GM21717 (cell line): ENCODE data around the gene GRK3.
"Not testable (repeated sequence)": the region's sequence is repeated elsewhere in the genome, so short reads cannot be mapped to it uniquely, and the experiment has no call there.

Experiments used
- ATAC-seq: cut with Tn5 transposase; IDR thresholded peaks from one replicate; pipeline ENCODE4 v1.9.1; 2021; ENCODE audit warnings: mild to moderate bottlenecking, moderate library complexity; ENCODE audit not compliant: unreplicated experiment

The GRK3 gene

GRCh38 chr22:25694196-25694907 lies 129.9 kb downstream of the GRK3 start:
- ATAC-seq, result no peak

GRCh38 chr22:25695146-25695545 lies 130.7 kb downstream of the GRK3 start:
- ATAC-seq, result no peak

- no peak for ATAC-seq
These were observed 132.3 kb downstream of the GRK3 start for GRCh38 chr22:25696763-25697162.

- no peak for ATAC-seq
These were observed 132.7 kb downstream of the GRK3 start for GRCh38 chr22:25697181-25697664.

GRCh38 chr22:25697978-25698377 lies 133.5 kb downstream of the GRK3 start:
- no peak for ATAC-seq

GRCh38 chr22:25698461-25698860 lies 134.0 kb downstream of the GRK3 start:
- no peak for ATAC-seq

- no peak for ATAC-seq
These were observed 134.5 kb downstream of the GRK3 start for GRCh38 chr22:25698978-25699377.

GRCh38 chr22:25701056-25701780 lies 136.7 kb downstream of the GRK3 start:
- ATAC-seq, result no peak

GRCh38 chr22:25702040-25702439 lies 137.6 kb downstream of the GRK3 start:
- ATAC-seq, result no peak

- no peak for ATAC-seq
These were observed 138.2 kb downstream of the GRK3 start for GRCh38 chr22:25702571-25703167.

- ATAC-seq, result no peak
These were observed 140.2 kb downstream of the GRK3 start for GRCh38 chr22:25704701-25705100.

- no peak for ATAC-seq
These were observed 141.7 kb downstream of the GRK3 start for GRCh38 chr22:25706197-25706596.

- not testable (repeated sequence) for ATAC-seq
These were observed 144.0 kb downstream of the GRK3 start for GRCh38 chr22:25708430-25708829.

- no peak for ATAC-seq
These were observed 145.3 kb downstream of the GRK3 start for GRCh38 chr22:25709758-25710157.

GRCh38 chr22:25710501-25710900 lies 146.0 kb downstream of the GRK3 start:
- no peak for ATAC-seq

- no peak for ATAC-seq
These were observed 147.0 kb downstream of the GRK3 start for GRCh38 chr22:25711491-25711890.

GRCh38 chr22:25712661-25713400 lies 148.4 kb downstream of the GRK3 start:
- ATAC-seq, result no peak

- no peak for ATAC-seq
These were observed 149.6 kb downstream of the GRK3 start for GRCh38 chr22:25714070-25714469.

GRCh38 chr22:25714739-25715138 lies 150.3 kb downstream of the GRK3 start:
- ATAC-seq, result no peak

- no peak for ATAC-seq
These were observed 152.2 kb downstream of the GRK3 start for GRCh38 chr22:25716637-25717036.

- no peak for ATAC-seq
These were observed 153.8 kb downstream of the GRK3 start for GRCh38 chr22:25718135-25718840.
